ENCODE results near the gene NPPA.
A peak's percentile ranks its signal among the peaks of the same experiment; 100 is the strongest.

NPPA gene

DNA sequence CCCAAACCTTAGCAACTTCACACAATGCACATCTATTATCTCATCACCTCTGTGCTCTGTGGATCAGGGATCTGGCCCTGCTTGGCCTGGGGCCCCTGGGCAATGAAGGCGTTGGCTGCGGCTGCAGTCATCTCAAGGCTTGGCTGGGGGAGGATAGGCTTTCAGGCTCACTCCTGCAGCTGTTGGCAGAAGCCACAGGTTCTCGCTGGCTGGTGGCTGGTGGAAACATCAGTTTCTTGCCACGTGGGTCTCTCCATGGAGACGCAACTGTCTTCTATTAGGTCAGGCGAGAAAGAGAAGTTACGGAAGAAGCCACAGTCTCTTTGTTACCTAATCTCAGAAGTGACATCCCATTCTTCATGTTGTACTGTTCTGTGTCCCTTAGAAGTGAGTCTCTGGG, 3.6 kb upstream of the NPPA start:
- peak; percentile 74 for DNase-seq
- in situ Hi-C loops (cut with MboI; ENCODE audit: low pct_unique_long_range_greater_than_20kb, low sequenced_read_pairs), result no loop called here

- in situ Hi-C loops (cut with MboI; ENCODE audit: low pct_unique_long_range_greater_than_20kb, low sequenced_read_pairs), result no loop called here
- no peak for DNase-seq
Measured at GRCh38 chr1:11850156-11850555, 2.6 kb upstream of the NPPA start.

DNA sequence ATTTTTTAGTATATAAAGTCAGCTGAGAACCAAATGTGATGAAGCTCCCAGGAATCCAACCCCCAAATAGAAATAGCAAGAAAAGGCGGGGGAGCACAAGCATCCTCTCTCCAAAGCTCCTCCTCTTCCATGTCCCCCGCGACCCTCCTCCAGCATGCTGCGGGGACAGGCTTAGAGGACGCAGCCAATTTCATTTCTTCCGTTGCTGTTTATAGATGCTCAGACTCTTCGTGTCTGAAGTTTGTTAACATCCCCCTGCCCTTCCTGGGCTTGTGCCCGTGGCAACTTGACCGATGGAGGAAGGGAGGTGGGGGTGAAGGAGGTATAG, 754 bp upstream of the NPPA start:
- no peak for DNase-seq

GRCh38 chr1:11845641-11846335, 1.8 kb downstream of the NPPA start:
- in situ Hi-C loops (cut with MboI; ENCODE audit: low pct_unique_long_range_greater_than_20kb, low sequenced_read_pairs), result no loop called here
- DNase-seq, result peak; percentile 26

More for the DNA sequence above, 754 bp upstream of the NPPA start:
- in situ Hi-C loops (cut with MboI; ENCODE audit: low pct_unique_long_range_greater_than_20kb, low sequenced_read_pairs), result no loop called here

- in situ Hi-C loops (cut with MboI; ENCODE audit: low pct_unique_long_range_greater_than_20kb, low sequenced_read_pairs), result no loop called here
- DNase-seq, result peak; percentile 91
Measured at GRCh38 chr1:11842154-11843041, 5.2 kb downstream of the NPPA start.

- in situ Hi-C loops (cut with MboI; ENCODE audit: low pct_unique_long_range_greater_than_20kb, low sequenced_read_pairs), result no loop called here
- no peak for DNase-seq
Measured at GRCh38 chr1:11841245-11842153, 6.1 kb downstream of the NPPA start.

GRCh38 chr1:11839727-11840705, 7.6 kb downstream of the NPPA start:
- in situ Hi-C loops (cut with MboI; ENCODE audit: low pct_unique_long_range_greater_than_20kb, low sequenced_read_pairs), result loop anchor here (10.0 kb wide), 1 partner anchor 55 kb away; no protein-coding TSS in a partner anchor
- no peak for DNase-seq

- peak; percentile 71 for DNase-seq
- in situ Hi-C loops (cut with MboI; ENCODE audit: low pct_unique_long_range_greater_than_20kb, low sequenced_read_pairs), result loop anchor here (10.0 kb wide), 1 partner anchor 56 kb away; no protein-coding TSS in a partner anchor
Measured at GRCh38 chr1:11838349-11839272, 9.0 kb downstream of the NPPA start.

DNA sequence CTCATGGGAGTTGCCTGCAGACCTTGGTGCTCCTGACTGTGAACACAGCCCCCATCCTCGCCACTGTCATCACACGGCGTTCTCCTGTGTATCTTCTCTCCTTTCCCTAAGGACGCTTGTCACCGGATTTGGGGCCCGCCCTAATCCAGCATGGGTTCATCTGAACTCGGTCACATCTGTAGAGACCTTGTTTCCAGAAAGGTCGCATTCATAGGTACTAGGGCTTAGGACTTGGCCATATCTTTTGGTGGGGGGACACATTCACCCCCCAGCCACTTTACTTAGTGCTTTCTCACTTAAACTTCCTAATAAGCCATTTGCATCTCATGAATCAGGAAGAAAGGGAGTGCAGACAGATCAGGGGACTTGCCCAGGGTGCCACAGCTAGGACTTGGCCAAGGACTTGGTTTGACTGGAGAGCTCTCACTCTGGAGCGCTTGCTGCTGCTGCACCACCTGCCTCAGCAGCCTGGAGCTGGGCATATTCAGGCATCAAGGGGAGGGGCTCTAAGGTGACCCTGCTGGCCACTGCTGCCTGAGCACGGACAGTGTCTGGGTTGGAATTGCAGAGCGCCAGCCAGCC, 9.7 kb downstream of the NPPA start:
- no peak for DNase-seq
- in situ Hi-C loops (cut with MboI; ENCODE audit: low pct_unique_long_range_greater_than_20kb, low sequenced_read_pairs), result loop anchor here (10.0 kb wide), 1 partner anchor 57 kb away; no protein-coding TSS in a partner anchor

- no peak for DNase-seq
- in situ Hi-C loops (cut with MboI; ENCODE audit: low pct_unique_long_range_greater_than_20kb, low sequenced_read_pairs), result loop anchor here (10.0 kb wide), 1 partner anchor 58 kb away; no protein-coding TSS in a partner anchor
Measured at GRCh38 chr1:11836955-11837766, 10.4 kb downstream of the NPPA start.

DNA sequence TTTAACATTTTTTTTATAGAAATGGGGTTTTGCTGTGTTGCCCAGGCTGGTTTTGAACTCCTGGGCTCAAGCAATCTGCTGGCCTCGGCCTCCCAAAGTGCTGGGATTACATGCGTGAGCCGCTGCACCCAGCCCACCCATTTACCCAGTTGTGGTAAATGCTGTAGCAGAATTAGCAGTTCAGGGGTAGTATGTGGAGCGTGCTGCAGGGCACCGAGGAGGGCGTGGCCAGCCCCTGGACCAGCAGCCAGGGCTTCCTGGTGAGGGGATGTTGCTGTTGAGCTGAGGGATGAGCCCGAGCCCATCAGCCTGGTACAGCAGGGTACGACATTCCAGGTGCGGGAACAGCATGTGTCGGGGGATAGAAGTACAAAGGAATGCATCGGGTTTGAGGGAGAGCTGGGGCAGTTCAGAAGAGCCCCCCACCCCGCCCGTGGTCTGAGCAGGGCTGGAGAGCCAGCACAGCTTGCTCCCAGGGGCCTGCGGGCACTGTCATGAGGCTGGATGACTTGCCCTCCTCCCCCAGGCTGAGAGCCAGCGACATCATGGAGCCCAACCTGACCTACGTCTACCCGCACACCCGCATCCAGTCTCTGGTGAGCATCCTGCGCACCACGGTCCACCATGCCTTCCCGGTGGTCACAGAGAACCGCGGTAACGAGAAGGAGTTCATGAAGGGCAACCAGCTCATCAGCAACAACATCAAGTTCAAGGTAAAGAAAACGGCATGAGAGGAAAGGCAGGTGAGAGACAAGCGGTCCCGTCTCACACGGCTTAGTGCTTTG, 11.9 kb downstream of the NPPA start:
- in situ Hi-C loops (cut with MboI; ENCODE audit: low pct_unique_long_range_greater_than_20kb, low sequenced_read_pairs), result loop anchor here (10.0 kb wide), 1 partner anchor 59 kb away; no protein-coding TSS in a partner anchor
- no peak for DNase-seq

DNA sequence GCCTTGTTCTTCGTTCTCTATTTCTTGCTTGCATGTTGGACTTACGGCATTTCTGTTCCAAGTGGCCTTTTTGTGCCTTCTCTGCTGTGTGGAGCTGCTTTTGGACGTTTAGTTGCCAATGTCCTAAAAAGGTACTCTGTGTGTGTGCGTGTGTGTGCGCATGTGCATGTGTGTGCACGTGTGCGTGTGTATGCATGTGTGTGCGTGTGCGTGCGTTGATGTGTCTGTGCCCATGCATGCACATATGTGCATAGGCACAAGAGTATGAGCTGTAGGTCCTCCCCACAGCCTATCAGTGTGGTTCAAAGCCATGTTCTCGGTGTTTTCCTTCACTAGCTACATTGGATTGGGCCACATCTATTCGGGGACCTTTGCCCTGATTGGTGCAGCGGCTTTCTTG, 13.7 kb downstream of the NPPA start:
- in situ Hi-C loops (cut with MboI; ENCODE audit: low pct_unique_long_range_greater_than_20kb, low sequenced_read_pairs), result loop anchor here (10.0 kb wide), 1 partner anchor 61 kb away; no protein-coding TSS in a partner anchor
- DNase-seq, result no peak

GRCh38 chr1:11833497-11833896, 14.1 kb downstream of the NPPA start:
- in situ Hi-C loops (cut with MboI; ENCODE audit: low pct_unique_long_range_greater_than_20kb, low sequenced_read_pairs), result loop anchor here (10.0 kb wide), 1 partner anchor 61 kb away; no protein-coding TSS in a partner anchor
- DNase-seq, result no peak

- no peak for DNase-seq
- in situ Hi-C loops (cut with MboI; ENCODE audit: low pct_unique_long_range_greater_than_20kb, low sequenced_read_pairs), result loop anchor here (10.0 kb wide), 1 partner anchor 63 kb away; no protein-coding TSS in a partner anchor
Measured at GRCh38 chr1:11831945-11832725, 15.4 kb downstream of the NPPA start.
